Measurements from ENCODE around the gene PPP2R3B.

- TF ChIP-seq, protein P1, sequence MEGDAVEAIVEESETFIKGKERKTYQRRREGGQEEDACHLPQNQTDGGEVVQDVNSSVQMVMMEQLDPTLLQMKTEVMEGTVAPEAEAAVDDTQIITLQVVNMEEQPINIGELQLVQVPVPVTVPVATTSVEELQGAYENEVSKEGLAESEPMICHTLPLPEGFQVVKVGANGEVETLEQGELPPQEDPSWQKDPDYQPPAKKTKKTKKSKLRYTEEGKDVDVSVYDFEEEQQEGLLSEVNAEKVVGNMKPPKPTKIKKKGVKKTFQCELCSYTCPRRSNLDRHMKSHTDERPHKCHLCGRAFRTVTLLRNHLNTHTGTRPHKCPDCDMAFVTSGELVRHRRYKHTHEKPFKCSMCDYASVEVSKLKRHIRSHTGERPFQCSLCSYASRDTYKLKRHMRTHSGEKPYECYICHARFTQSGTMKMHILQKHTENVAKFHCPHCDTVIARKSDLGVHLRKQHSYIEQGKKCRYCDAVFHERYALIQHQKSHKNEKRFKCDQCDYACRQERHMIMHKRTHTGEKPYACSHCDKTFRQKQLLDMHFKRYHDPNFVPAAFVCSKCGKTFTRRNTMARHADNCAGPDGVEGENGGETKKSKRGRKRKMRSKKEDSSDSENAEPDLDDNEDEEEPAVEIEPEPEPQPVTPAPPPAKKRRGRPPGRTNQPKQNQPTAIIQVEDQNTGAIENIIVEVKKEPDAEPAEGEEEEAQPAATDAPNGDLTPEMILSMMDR (IDR thresholded peaks at IDR 0.05) = no peak
- TF ChIP-seq EZH2 (IDR thresholded peaks at IDR 0.05; ENCODE audit: borderline replicate concordance, insufficient read depth, low read depth, low read length, poor library complexity, severe bottlenecking) = no peak
Measured at GRCh38 chrX:413322-414201, 26.9 kb upstream of the PPP2R3B start.
